A673 (cell line): ENCODE measurements around the gene KIF4B. TPM values are rescaled to one million over a fixed set of nuclear protein-coding genes. Genes with fewer than 3 reads are reported as not detected.

Experiments used
- BruUV-seq: library from RNA; stranded (reverse); fragments of 400-500 nt; replicated peaks from 2 replicates; lab custom pipeline; 2021; lab: Mats Ljungman, UMichigan
- CTCF ChIA-PET: fragments of 300-600 bp; sonication (Branson Sonifier 250); formaldehyde crosslinking; loops from one replicate; lab custom pipeline; 2022; ENCODE audit warnings: antibody characterized with exemption; lab: Charles Lee
- POLR2A ChIA-PET: fragments of 300-600 bp; sonication (Branson Sonifier 250); formaldehyde crosslinking; loops from one replicate; lab custom pipeline; 2022; ENCODE audit warnings: antibody characterized with exemption; ENCODE audit not compliant: low non-redundant PET; lab: Charles Lee
- DNase-seq: peaks from one replicate; pipeline ENCODE4 v3.0.0-alpha.2; 2015; ENCODE audit warnings: low spot score
- H3K27ac ChIP-seq: fragments of 200-600 bp; sonication (generic); 2 replicates; pipeline ENCODE4 v1.5.1; 2016; ENCODE audit warnings: mixed run types, low read depth, mild to moderate bottlenecking, mixed read lengths, antibody characterized with exemption, low read length; ENCODE audit not compliant: poor library complexity, severe bottlenecking
- H3K27me3 ChIP-seq: fragments of 200-600 bp; sonication (generic); replicated peaks from 2 replicates; pipeline ENCODE4 v1.6.1; 2017; ENCODE audit warnings: mixed run types, low read depth, mild to moderate bottlenecking, mixed read lengths, antibody characterized with exemption, low read length; ENCODE audit not compliant: insufficient read depth, poor library complexity
- H3K36me3 ChIP-seq: fragments of 200-600 bp; sonication (generic); 2 replicates; pipeline ENCODE4 v1.6.1; 2016; ENCODE audit warnings: mixed run types, mild to moderate bottlenecking, mixed read lengths, antibody characterized with exemption, low read length; ENCODE audit not compliant: insufficient read depth, poor library complexity, severe bottlenecking
- H3K4me1 ChIP-seq: fragments of 200-600 bp; sonication (generic); 2 replicates; pipeline ENCODE4 v1.6.1; 2017; ENCODE audit warnings: mixed run types, mild to moderate bottlenecking, mixed read lengths, antibody characterized with exemption, low read length; ENCODE audit not compliant: insufficient read depth, poor library complexity, severe bottlenecking
- H3K4me3 ChIP-seq: fragments of 200-600 bp; sonication (generic); 2 replicates; pipeline ENCODE4 v1.5.1; 2016; ENCODE audit warnings: low read depth, mixed run types, mild to moderate bottlenecking, mixed read lengths, low read length; ENCODE audit not compliant: poor library complexity, severe bottlenecking
- H3K9me3 ChIP-seq: fragments of 200-600 bp; sonication (generic); 2 replicates; pipeline ENCODE4 v1.6.1; 2016; ENCODE audit warnings: mixed run types, low read depth, mild to moderate bottlenecking, mixed read lengths, antibody characterized with exemption, low read length; ENCODE audit not compliant: poor library complexity, severe bottlenecking
- CTCF ChIP-seq: fragments of 300-800, 200-600 bp; sonication (generic); conservative IDR thresholded peaks from 2 replicates; pipeline ENCODE4 v1.5.1; 2017; ENCODE audit warnings: low read depth, mild to moderate bottlenecking, antibody characterized with exemption, low read length, moderate library complexity, mixed read lengths
- EZH2 ChIP-seq: fragments of 200-600 bp; sonication (generic); IDR thresholded peaks from 2 replicates; pipeline ENCODE4 v1.6.1; 2017; ENCODE audit warnings: borderline replicate concordance, low read depth, mild to moderate bottlenecking, mixed read lengths, antibody characterized with exemption, low read length; ENCODE audit not compliant: poor library complexity, severe bottlenecking
- intact Hi-C: fragments of 100-400 bp; cut with micrococcal nuclease; formaldehyde crosslinking; loops from one replicate; pipeline ENCODE4 v1.10.0; 2022; ENCODE audit not compliant: unreplicated experiment
- total RNA-seq: library from RNA; stranded (reverse); gene quantifications from 2 replicates; pipeline ENCODE4 v1.2.3, GENCODE V29; 2021

The KIF4B gene
- total RNA-seq, 1 experiment from 2014 or later: 0.77 TPM

GRCh38 chr5:155021842-155022241 lies 8.3 kb downstream of the KIF4B start:
- no TSS peak for BruUV-seq
- H3K27me3 ChIP-seq: no peaks in the 10 kb centered on the region
- no peaks in the 10 kb centered on the region for H3K36me3 ChIP-seq
- TF ChIP-seq EZH2: no peak
- TF ChIP-seq CTCF: no peak
- H3K9me3 ChIP-seq: no peaks in the 10 kb centered on the region
- CTCF ChIA-PET: no interaction called here
- H3K27ac ChIP-seq: no peak overlapping the region
- H3K4me3 ChIP-seq: no peak overlapping the region
- DNase-seq: no peak
- intact Hi-C loops: no loop called here
- no peaks in the 10 kb centered on the region for H3K4me1 ChIP-seq
- POLR2A ChIA-PET: no interaction called here

- BruUV-seq: no TSS peak
Measured at GRCh38 chr5:155023320-155023719, 9.8 kb downstream of the KIF4B start.

GRCh38 chr5:155024015-155024414 lies 10.5 kb downstream of the KIF4B start:
- intact Hi-C loops: no loop called here
- Histone ChIP-seq H3K27ac (no peak overlapping the region), H3K4me3 (no peak overlapping the region), H3K4me1 (no peaks in the 10 kb centered on the region), H3K27me3 (no peaks in the 10 kb centered on the region), H3K36me3 (no peaks in the 10 kb centered on the region), H3K9me3 (peaks cover 5% of the 10 kb centered on the region)
- BruUV-seq: no TSS peak
- ChIA-PET CTCF (no interaction called here), POLR2A (no interaction called here)
- no peak for DNase-seq
- TF ChIP-seq EZH2: no peak
- no peak for TF ChIP-seq CTCF

More at GRCh38 chr5:155023320-155023719, 9.8 kb downstream of the KIF4B start:
- Histone ChIP-seq H3K4me3 (no peak overlapping the region), H3K27me3 (no peaks in the 10 kb centered on the region), H3K36me3 (no peaks in the 10 kb centered on the region), H3K4me1 (no peaks in the 10 kb centered on the region), H3K27ac (no peak overlapping the region), H3K9me3 (no peaks in the 10 kb centered on the region)
- ChIA-PET POLR2A (no interaction called here), CTCF (no interaction called here)
- TF ChIP-seq CTCF (no peak), EZH2 (no peak)
- intact Hi-C loops: no loop called here
- no peak for DNase-seq
